Measurements from ENCODE around the gene TMEM62.
A peak's percentile ranks its signal among the peaks of the same experiment; 100 is the strongest.

Gene TMEM62

GRCh38 chr15:43133430-43134156 lies at the start of gene TMEM62:
Gene TMEM62 (plus strand): TSS chr15:43133586. CDS start chr15:43133803, 217 bp downstream.
- DNase-seq: peak; percentile 90

- DNase-seq: no peak
Measured at GRCh38 chr15:43085921-43086320, 47.5 kb upstream of the TMEM62 start.

- DNase-seq: no peak
Measured at GRCh38 chr15:43086551-43086950, 46.8 kb upstream of the TMEM62 start.

GRCh38 chr15:43091859-43092258 lies 41.5 kb upstream of the TMEM62 start:
- DNase-seq: no peak

- DNase-seq: peak; percentile 75
Measured at GRCh38 chr15:43093026-43093425, 40.4 kb upstream of the TMEM62 start.

- peak; percentile 80 for DNase-seq
Measured at GRCh38 chr15:43094416-43095030, 38.9 kb upstream of the TMEM62 start.

- peak; percentile 84 for DNase-seq
Measured at GRCh38 chr15:43095243-43095642, 38.1 kb upstream of the TMEM62 start.

- no peak for DNase-seq
Measured at GRCh38 chr15:43095708-43096347, 37.6 kb upstream of the TMEM62 start.

GRCh38 chr15:43096411-43096810 lies 37.0 kb upstream of the TMEM62 start:
- no peak for DNase-seq

GRCh38 chr15:43099105-43099845 lies 34.1 kb upstream of the TMEM62 start:
- DNase-seq: no peak

GRCh38 chr15:43100971-43101370 lies 32.4 kb upstream of the TMEM62 start:
- no peak for DNase-seq

GRCh38 chr15:43102187-43102586 lies 31.2 kb upstream of the TMEM62 start:
- no peak for DNase-seq

GRCh38 chr15:43103907-43104306 lies 29.5 kb upstream of the TMEM62 start:
- DNase-seq: no peak

GRCh38 chr15:43104426-43104825 lies 29.0 kb upstream of the TMEM62 start:
- DNase-seq: peak; percentile 40

GRCh38 chr15:43105077-43105736 lies 28.2 kb upstream of the TMEM62 start:
- peak; percentile 70 for DNase-seq

- peak; percentile 96 for DNase-seq
Measured at GRCh38 chr15:43105778-43106485, 27.5 kb upstream of the TMEM62 start, which contains the start of gene UBR1. Gene UBR1 (minus strand): TSS chr15:43106038. CDS start chr15:43106022, 16 bp downstream.

- no peak for DNase-seq
Measured at GRCh38 chr15:43106486-43106829, 26.9 kb upstream of the TMEM62 start.

GRCh38 chr15:43107751-43108150 lies 25.6 kb upstream of the TMEM62 start:
- DNase-seq: peak; percentile 33

GRCh38 chr15:43111354-43111753 lies 22.0 kb upstream of the TMEM62 start:
- no peak for DNase-seq

- DNase-seq: no peak
Measured at GRCh38 chr15:43118286-43118685, 15.1 kb upstream of the TMEM62 start.

GRCh38 chr15:43118829-43119228 lies 14.6 kb upstream of the TMEM62 start:
- DNase-seq: no peak

- DNase-seq: no peak
Measured at GRCh38 chr15:43121863-43122262, 11.5 kb upstream of the TMEM62 start.
